ENCODE measurements around the gene SOX13. TPM values are rescaled to one million over a fixed set of nuclear protein-coding genes. Genes with fewer than 3 reads are reported as not detected.

SOX13 gene
- total RNA-seq, 2 experiments from 2014 or later: 0.73 to 1.1 TPM

DNA sequence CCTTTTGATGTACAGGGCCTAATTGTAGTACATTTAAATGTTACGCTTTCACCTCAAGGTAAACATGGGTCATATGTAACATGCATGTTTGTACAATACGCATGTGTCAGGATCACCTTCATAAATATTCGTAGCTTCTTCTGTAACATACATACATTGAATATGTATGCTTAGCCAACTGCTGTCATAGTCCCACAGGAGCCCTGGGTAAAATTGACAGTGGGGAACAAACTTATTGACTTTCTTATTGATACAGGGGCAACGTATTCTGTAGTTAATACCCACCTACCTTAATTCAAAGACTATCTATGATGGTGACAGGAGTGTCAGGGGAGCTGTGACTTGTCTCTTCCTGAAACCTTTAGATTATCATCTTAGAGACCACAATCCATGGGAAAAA lies 96.9 kb downstream of the SOX13 start:
- peaks cover 6% of the 10 kb centered on the region for H3K36me3 Mint-ChIP-seq (ENCODE audit: low read depth)
- no peak for DNase-seq
- ChIA-PET POLR2A (no interaction called here), CTCF (interaction anchor here (0.7 to 1.0 kb wide), 2 partner anchors 170 to 194 kb away, joined by 3 read pairs; no protein-coding TSS in a partner anchor)
- peaks cover 28% of the 10 kb centered on the region for H3K9me3 Mint-ChIP-seq (ENCODE audit: low read depth)
- H3K27me3 Mint-ChIP-seq: peaks cover 6% of the 10 kb centered on the region
- intact Hi-C loops (cut with DNase I, micrococcal nuclease): no loop called here
- no peak for ATAC-seq
- no peak overlapping the region for H3K4me3 Mint-ChIP-seq
- no peaks in the 10 kb centered on the region for H3K4me1 Mint-ChIP-seq
- no peak overlapping the region for H3K27ac Mint-ChIP-seq

DNA sequence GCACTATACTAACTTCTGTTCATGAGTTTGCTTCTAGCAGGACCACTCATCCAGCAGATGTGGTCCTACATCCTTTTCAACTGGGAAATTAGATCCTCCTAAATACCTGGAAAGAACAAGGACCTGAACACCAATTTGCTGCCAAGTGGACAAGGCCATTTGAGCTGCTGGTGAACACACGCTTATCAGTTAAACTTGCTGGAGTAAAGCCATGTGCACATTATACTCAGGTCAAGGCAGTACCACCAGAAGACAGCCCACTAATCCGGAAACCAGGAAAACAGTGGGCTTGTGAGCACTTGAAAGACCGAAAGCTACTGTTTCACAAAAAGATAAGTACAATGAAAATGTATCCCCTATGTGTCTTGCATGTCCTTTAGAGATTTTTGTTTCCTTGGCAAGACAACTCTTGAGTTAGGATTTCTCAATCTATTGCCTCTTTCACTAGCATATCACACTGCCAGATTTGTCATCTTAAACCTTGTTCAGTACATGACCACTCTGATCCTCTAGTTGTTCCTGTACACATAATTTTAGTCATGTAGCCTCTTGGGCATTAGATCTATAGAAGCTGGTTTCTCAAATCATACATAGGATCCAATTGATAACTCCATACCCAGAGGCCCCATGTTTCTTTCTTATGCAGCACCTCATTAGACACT lies 97.7 kb downstream of the SOX13 start:
- Mint-ChIP-seq H3K4me3 (no peak overlapping the region), H3K36me3 (ENCODE audit: low read depth) (peaks cover 6% of the 10 kb centered on the region), H3K9me3 (ENCODE audit: low read depth) (peaks cover 28% of the 10 kb centered on the region), H3K4me1 (no peaks in the 10 kb centered on the region), H3K27ac (no peak overlapping the region), H3K27me3 (peaks cover 6% of the 10 kb centered on the region)
- ChIA-PET CTCF (interaction anchor here (0.7 to 1.0 kb wide), 3 partner anchors 169 to 194 kb away, joined by 3 to 7 read pairs (median 3); partner anchors contain the start of gene PLEKHA6), POLR2A (no interaction called here)
- ATAC-seq: no peak
- DNase-seq: no peak
- intact Hi-C loops (cut with DNase I, micrococcal nuclease): no loop called here

DNA sequence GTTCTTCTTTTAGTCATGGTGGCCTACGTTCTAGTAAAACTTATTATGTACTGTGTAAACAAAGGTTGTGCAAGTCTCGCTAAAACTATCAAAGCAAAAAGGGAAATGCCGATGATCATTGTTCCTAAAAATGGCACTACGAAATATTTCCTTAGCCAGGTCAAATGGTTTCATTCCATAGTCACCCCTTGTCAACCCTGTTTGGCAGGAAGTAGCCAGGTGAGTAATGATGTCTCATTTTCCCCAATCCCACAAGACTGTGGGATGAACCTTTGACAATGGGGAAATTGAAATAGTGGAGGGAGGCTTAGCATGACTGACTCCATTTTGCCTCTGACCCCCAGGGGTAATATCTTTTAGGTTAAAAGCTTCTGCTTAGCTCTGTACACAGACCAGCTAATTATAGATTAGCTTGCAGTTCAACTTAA lies 98.8 kb downstream of the SOX13 start:
- Mint-ChIP-seq H3K27me3 (peaks cover 4% of the 10 kb centered on the region), H3K27ac (no peak overlapping the region), H3K36me3 (ENCODE audit: low read depth) (peaks cover 6% of the 10 kb centered on the region), H3K9me3 (ENCODE audit: low read depth) (peaks cover 28% of the 10 kb centered on the region), H3K4me1 (no peaks in the 10 kb centered on the region), H3K4me3 (no peak overlapping the region)
- DNase-seq (no peak), ATAC-seq (no peak)
- ChIA-PET POLR2A (no interaction called here), CTCF (interaction anchor here (0.7 to 1.4 kb wide), 3 partner anchors 9 to 188 kb away, joined by 3 to 7 read pairs (median 6); partner anchors contain the start of gene PLEKHA6)
- intact Hi-C loops (cut with DNase I, micrococcal nuclease): no loop called here

DNA sequence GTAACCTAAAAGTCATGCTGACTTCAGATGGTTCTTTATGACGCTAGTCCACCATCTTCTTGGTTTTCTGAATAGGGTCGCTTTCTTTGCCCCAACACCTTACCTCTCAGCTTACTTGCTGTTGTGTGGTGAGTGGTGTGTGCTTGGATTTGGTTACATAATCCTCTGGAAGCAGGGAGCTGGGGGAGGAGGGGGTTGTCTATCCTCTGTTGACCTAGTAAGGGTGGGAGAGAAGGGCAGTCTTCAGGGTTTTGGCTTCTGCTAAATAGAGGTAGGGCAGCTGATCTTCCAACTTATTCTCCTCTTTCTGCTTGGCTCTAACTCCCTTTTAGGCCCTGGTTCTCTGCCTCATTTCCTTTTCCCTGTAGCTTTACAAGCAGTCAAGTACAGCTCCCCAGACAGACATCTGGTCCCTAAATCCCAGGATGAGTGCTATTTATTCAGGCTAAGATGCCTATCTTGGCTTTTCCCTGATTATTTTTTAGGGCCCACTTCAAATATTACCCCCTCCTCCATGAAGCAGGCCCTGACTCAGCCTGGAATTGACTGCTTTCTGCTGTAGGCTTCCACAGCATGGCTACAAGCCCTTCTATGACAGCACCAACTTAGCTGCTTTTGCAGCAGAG lies 99.6 kb downstream of the SOX13 start:
- CTCF ChIA-PET: interaction anchor here (1.2 to 1.4 kb wide), 2 partner anchors 9 to 20 kb away, joined by 3 to 6 read pairs; no protein-coding TSS in a partner anchor
- Mint-ChIP-seq H3K9me3 (ENCODE audit: low read depth) (peaks cover 24% of the 10 kb centered on the region), H3K36me3 (ENCODE audit: low read depth) (peaks cover 6% of the 10 kb centered on the region), H3K4me3 (no peak overlapping the region), H3K27ac (no peak overlapping the region), H3K27me3 (peaks cover 4% of the 10 kb centered on the region), H3K4me1 (no peaks in the 10 kb centered on the region)
- no peak for DNase-seq
- no peak for ATAC-seq
- intact Hi-C loops (cut with DNase I, micrococcal nuclease): no loop called here
- POLR2A ChIA-PET: no interaction called here

DNA sequence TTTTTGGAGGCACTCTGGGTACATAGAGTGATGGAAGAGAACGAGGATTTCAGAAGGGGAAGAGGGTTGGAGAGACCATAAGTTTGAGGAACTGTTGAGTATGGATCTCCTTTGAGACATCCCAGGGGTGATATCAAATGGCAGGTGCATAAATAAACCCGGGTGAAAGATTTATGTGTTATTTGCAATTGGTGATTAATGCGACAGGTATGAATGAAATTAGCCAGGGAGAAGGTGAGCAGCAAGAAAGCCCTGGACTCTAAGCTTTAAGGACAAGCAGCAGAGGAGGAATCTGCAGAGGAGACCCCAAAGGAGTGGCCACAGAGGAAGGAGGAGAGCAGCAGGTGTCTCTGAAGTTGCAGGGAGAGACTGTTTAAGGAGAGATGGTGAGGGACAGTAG lies 102.0 kb downstream of the SOX13 start:
- intact Hi-C loops (cut with DNase I, micrococcal nuclease): no loop called here
- Mint-ChIP-seq H3K27ac (no peak overlapping the region), H3K36me3 (ENCODE audit: low read depth) (peaks cover 6% of the 10 kb centered on the region), H3K4me1 (no peaks in the 10 kb centered on the region), H3K4me3 (no peak overlapping the region), H3K27me3 (peaks cover 4% of the 10 kb centered on the region), H3K9me3 (ENCODE audit: low read depth) (peaks cover 16% of the 10 kb centered on the region)
- no peak for ATAC-seq
- ChIA-PET POLR2A (no interaction called here), CTCF (interaction anchor here (1.3 to 1.8 kb wide), 2 partner anchors 15 to 32 kb away, joined by 3 to 5 read pairs; no protein-coding TSS in a partner anchor)
- DNase-seq: no peak

DNA sequence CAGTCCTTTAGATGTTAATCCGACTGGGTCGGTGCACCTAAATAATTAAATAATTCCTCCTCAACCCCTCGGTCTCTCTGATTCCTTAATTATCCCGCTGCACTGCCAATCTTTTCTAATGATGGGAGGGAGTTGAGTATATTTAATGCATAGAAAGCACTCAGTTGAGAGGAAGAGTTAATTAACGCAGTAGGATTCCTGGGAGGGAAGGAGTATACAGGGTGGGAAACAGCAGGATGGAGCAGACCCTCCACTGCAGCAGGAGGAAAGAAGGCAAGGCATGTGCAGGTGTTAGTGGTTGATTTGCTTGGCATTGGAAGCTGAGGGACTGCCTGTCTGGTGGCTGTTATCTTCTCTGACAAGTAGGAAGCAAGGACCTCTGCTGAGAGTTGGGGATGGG lies 103.1 kb downstream of the SOX13 start:
- H3K4me3 Mint-ChIP-seq: no peak overlapping the region
- no peaks in the 10 kb centered on the region for H3K4me1 Mint-ChIP-seq
- H3K9me3 Mint-ChIP-seq (ENCODE audit: low read depth): peaks cover 6% of the 10 kb centered on the region
- ATAC-seq (no peak), DNase-seq (no peak)
- intact Hi-C loops (cut with DNase I, micrococcal nuclease): no loop called here
- ChIA-PET CTCF (interaction anchor here (2.1 kb wide), 1 partner anchor 13 kb away, joined by 5 read pairs; no protein-coding TSS in a partner anchor), POLR2A (no interaction called here)
- peaks cover 3% of the 10 kb centered on the region for H3K36me3 Mint-ChIP-seq (ENCODE audit: low read depth)
- peaks cover 4% of the 10 kb centered on the region for H3K27me3 Mint-ChIP-seq
- H3K27ac Mint-ChIP-seq: no peak overlapping the region

DNA sequence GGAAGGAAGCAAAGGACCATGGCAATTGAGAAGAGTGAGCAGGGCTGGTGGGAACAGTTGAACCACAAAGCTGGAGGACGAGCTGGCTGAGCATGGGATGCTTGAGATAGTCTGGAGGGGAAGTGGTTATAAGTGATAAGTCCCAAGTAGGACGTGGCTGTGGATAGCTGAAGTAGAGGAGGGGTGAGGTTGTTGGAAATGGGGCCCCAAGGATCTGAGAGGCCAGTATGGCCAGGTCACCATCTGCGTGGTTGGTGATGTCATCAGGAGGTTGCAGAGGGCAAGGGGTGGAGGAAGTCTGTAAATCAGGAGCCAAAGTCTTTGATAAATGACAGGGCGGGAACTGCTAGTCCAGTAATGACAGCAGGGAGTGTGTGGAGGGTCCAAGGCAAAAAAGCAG lies 104.2 kb downstream of the SOX13 start:
- DNase-seq (no peak), ATAC-seq (no peak)
- Mint-ChIP-seq H3K9me3 (ENCODE audit: low read depth) (peaks cover under 1% of the 10 kb centered on the region), H3K27me3 (peaks cover 4% of the 10 kb centered on the region), H3K4me3 (no peak overlapping the region), H3K36me3 (ENCODE audit: low read depth) (no peaks in the 10 kb centered on the region), H3K27ac (no peak overlapping the region), H3K4me1 (no peaks in the 10 kb centered on the region)
- ChIA-PET CTCF (interaction anchor here (0.9 to 2.1 kb wide), 2 partner anchors 14 to 30 kb away, joined by 3 to 5 read pairs; no protein-coding TSS in a partner anchor), POLR2A (no interaction called here)
- intact Hi-C loops (cut with DNase I, micrococcal nuclease): no loop called here

Other genes starting within 250 kb of the SOX13 start
- 100 to 1,000 TPM; 211 to 416 TPM for gene SNRPE, start 211.5 kb upstream of the SOX13 start, total RNA-seq
- gene ETNK2, start 78.9 kb downstream of the SOX13 start, total RNA-seq: under 1 TPM; 0.77 to 0.82 TPM
- gene REN, start 93.2 kb downstream of the SOX13 start, total RNA-seq: not detected
- not detected for gene KISS1, start 123.4 kb downstream of the SOX13 start, total RNA-seq
- under 1 TPM; 0.21 to 0.69 TPM for gene GOLT1A, start 140.9 kb downstream of the SOX13 start, total RNA-seq